Muscle of leg (tissue), 16 donors: Measurements from ENCODE around the gene CUL7. TPM values are rescaled to one million over a fixed set of nuclear protein-coding genes. Genes with fewer than 3 reads are reported as not detected.
A peak's percentile ranks its signal among the peaks of the same experiment; 100 is the strongest.

Source experiments
- DNase-seq: peaks from one replicate; pipeline ENCODE4 v3.0.0; 2013
- H3K27ac ChIP-seq: one replicate; pipeline ENCODE4 v1.5.1; 2013; ENCODE audit warnings: mild to moderate bottlenecking, low read length, control low read depth
- H3K27me3 ChIP-seq: one replicate; pipeline ENCODE4 v1.6.1; 2013; ENCODE audit warnings: low read length; ENCODE audit not compliant: control insufficient read depth, insufficient read depth
- H3K36me3 ChIP-seq: one replicate; pipeline ENCODE4 v1.6.1; 2013; ENCODE audit warnings: low read length; ENCODE audit not compliant: control insufficient read depth, insufficient read depth
- H3K4me1 ChIP-seq: one replicate; pipeline ENCODE4 v1.6.1; 2013; ENCODE audit warnings: low read length; ENCODE audit not compliant: control insufficient read depth, insufficient read depth
- H3K4me3 ChIP-seq: one replicate; pipeline ENCODE4 v1.5.1; 2013; ENCODE audit warnings: low read length, control low read depth
- H3K9me3 ChIP-seq: replicated peaks from 2 replicates; pipeline ENCODE4 v1.6.1; 2013; ENCODE audit warnings: low read depth, low read length; ENCODE audit not compliant: control insufficient read depth
- WGBS: methylation state at CpG from one replicate; pipeline ENCODE4 v1.1.5; 2013; ENCODE audit warnings: missing lambda C conversion rate; ENCODE audit not compliant: insufficient coverage; 5-methylcytosine and 5-hydroxymethylcytosine counted together
- long read RNA-seq, 11 donors: transcript quantifications; one replicate each; lab custom pipeline, GENCODE V29; 2026
- polyA plus RNA-seq, 8 donors: library from polyadenylated mRNA; unstranded; fragments of 120-200 nt; gene quantifications; one replicate each; pipeline versions ENCODE4 v1.2.1 to v1.2.3, GENCODE V29; 2013; ENCODE audit warnings: inconsistent platforms in 1 of 8, low replicate concordance in 1 of 8; ENCODE audit not compliant: insufficient read length in 8 of 8, insufficient read depth in 1 of 8
- total RNA-seq: library from RNA; stranded (reverse); fragments of 120-200 nt; gene quantifications from one replicate; pipeline ENCODE4 v1.2.4, GENCODE V29; 2013

Gene CUL7
- total RNA-seq (36.8 TPM), polyA plus RNA-seq (10 to 100 TPM; 35.7 to 49.2 (median 41.6) TPM)
- long read RNA-seq, donor 1, result 0 reads
- long read RNA-seq, donor 2, result 0 reads
- long read RNA-seq, donor 3, full-length matches to known transcripts, result 4 of 53 reads
- long read RNA-seq, donor 3, partial matches to known transcripts, result 43 of 53 reads
- long read RNA-seq, donor 3, other reads (novel, unspliced or antisense), result 6 of 53 reads
- long read RNA-seq, donor 4, full-length matches to known transcripts, result 1 of 1 reads
- long read RNA-seq, donor 4, partial matches to known transcripts, result 0 of 1 reads
- long read RNA-seq, donor 4, other reads (novel, unspliced or antisense), result 0 of 1 reads
- long read RNA-seq, donor 5, full-length matches to known transcripts, result 5 of 18 reads
- long read RNA-seq, donor 5, partial matches to known transcripts, result 13 of 18 reads
- long read RNA-seq, donor 5, other reads (novel, unspliced or antisense), result 0 of 18 reads
- long read RNA-seq, donor 6, full-length matches to known transcripts, result 2 of 2 reads
- long read RNA-seq, donor 6, partial matches to known transcripts, result 0 of 2 reads
- long read RNA-seq, donor 6, other reads (novel, unspliced or antisense), result 0 of 2 reads
- long read RNA-seq, donor 7, result 0 reads
- long read RNA-seq, donor 8, result 0 reads
- long read RNA-seq, donor 9, partial matches to known transcripts, result 6 of 6 reads
- long read RNA-seq, donor 9, other reads (novel, unspliced or antisense), result 0 of 6 reads
- long read RNA-seq, donor 10, full-length matches to known transcripts, result 2 of 7 reads
- long read RNA-seq, donor 10, partial matches to known transcripts, result 5 of 7 reads
- long read RNA-seq, donor 10, other reads (novel, unspliced or antisense), result 0 of 7 reads
- long read RNA-seq, donor 11, full-length matches to known transcripts, result 1 of 9 reads
- long read RNA-seq, donor 11, partial matches to known transcripts, result 8 of 9 reads
- long read RNA-seq, donor 11, other reads (novel, unspliced or antisense), result 0 of 9 reads

DNA sequence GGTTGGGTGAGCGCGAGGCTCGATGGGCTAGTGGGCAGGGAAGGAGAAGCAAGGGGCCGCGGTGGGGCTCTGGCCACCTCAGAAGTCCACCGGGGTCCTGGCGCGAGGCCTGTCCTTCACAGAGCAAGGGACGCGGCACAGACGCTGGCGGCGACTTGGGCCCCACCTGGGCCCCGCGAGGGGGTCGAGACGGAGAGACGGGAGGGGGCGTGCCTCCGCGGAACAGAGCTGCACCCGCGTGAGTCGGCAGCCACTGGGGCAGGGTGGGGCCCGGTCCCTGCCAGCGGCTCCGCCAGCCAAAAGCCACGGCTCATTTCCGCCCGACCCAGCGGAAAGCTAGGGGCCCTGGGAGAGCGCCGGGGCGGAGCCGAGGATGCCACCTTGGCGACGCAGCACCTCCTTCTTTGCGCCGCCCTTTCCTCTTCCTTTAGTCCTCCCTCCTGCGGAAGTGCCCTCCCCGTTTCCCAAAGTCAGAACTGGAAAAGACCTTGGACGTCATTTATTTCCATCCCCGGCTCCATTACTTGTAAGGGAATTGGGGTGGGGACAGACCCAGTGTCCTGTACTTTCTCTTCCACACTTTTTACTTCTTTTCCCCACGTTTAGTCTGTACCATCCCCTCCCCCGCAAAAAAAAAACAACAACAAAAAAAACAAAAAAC, at the start of gene CUL7:
TSS of gene CUL7 (minus strand) at position 307 of the 661 bp plus-strand sequence. CDS start 1,063 bp downstream, outside the sequence.
- WGBS, result under 1% methylated on average over 39 of the region's 45 CpGs
- DNase-seq, result peak; percentile 99
- peaks cover 68% of the 10 kb centered on the region for H3K36me3 ChIP-seq
- no peaks in the 10 kb centered on the region for H3K27me3 ChIP-seq
- H3K27ac ChIP-seq, result peak within 1 kb of the TSS; percentile 97
- peak within 1 kb of the TSS; percentile 85 for H3K4me3 ChIP-seq
- H3K4me1 ChIP-seq, result peaks cover 41% of the 10 kb centered on the region
- no peaks in the 10 kb centered on the region for H3K9me3 ChIP-seq

DNA sequence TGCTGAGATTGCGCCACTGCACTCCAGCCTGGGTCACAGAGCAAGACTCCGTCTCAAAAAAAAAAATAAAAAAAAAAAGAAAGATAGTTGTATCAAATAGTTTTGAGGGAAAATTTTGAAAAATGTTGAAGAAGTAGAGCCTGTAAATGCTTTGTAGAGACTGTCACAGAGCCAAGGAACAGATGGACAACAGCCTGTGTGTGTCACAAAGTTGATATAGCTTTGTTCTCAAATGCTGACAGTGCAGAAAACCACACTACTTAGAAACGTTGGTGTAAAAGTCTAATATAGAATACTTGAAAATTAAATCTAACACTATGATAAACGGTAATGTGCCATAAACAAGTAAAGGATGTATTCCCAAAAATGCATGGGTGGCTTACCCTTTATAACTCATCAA, 47.8 kb upstream of the CUL7 start:
- Histone ChIP-seq H3K27me3 (no peaks in the 10 kb centered on the region), H3K9me3 (no peaks in the 10 kb centered on the region), H3K4me3 (no peak overlapping the region), H3K27ac (no peak overlapping the region), H3K4me1 (peaks cover 7% of the 10 kb centered on the region), H3K36me3 (no peaks in the 10 kb centered on the region)
- DNase-seq, result no peak
- WGBS, result no CpG with 5 or more reads among the region's 4 CpGs

DNA sequence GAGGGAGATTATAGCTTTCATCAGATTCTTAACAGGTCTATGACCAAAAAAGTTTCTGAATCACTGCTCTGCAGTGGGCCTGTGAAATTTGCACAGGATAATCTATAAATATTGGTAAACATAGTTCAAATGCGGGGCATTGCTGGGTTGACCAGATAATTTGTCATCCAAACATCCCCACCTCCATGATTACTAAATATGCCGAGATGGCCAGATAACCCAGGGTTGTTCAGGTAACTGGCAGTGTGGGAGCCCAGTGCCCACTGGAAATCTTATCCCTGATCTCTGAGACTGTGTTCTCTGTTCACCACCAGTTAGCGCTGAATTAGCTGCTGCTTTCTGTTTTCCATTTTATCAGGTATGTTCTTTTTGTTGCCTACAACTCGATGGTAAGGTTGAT, 43.9 kb upstream of the CUL7 start:
- Histone ChIP-seq H3K4me1 (peaks cover 25% of the 10 kb centered on the region), H3K27me3 (no peaks in the 10 kb centered on the region), H3K9me3 (no peaks in the 10 kb centered on the region), H3K4me3 (no peak overlapping the region), H3K27ac (no peak overlapping the region), H3K36me3 (no peaks in the 10 kb centered on the region)
- 81% methylated on average over 3 of the region's 4 CpGs for WGBS
- DNase-seq, result no peak

DNA sequence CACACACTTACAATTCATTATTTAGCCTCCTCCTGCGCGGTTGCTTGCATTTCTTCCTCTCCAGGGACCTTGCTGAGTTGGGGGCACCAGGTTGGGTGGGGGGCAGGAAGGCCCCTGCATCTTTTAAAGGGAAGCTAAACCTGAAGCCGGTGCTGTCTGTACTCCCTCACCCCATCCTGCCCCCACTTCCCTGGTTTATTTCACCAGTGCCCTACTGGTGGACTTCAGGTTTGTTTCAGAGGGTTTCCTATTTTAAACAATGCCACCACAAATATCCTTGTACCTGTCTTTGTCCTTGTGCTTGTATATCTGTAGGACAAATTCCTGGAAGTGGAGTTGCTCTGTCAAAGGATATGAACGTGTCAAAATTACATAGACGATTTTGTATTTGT, 43.4 kb upstream of the CUL7 start:
- no peaks in the 10 kb centered on the region for H3K27me3 ChIP-seq
- H3K4me1 ChIP-seq, result peaks cover 25% of the 10 kb centered on the region
- H3K9me3 ChIP-seq, result no peaks in the 10 kb centered on the region
- no peak for DNase-seq
- H3K36me3 ChIP-seq, result no peaks in the 10 kb centered on the region
- peak overlapping the region; percentile 29 for H3K27ac ChIP-seq
- no CpG with 5 or more reads among the region's 5 CpGs for WGBS
- H3K4me3 ChIP-seq, result no peak overlapping the region

DNA sequence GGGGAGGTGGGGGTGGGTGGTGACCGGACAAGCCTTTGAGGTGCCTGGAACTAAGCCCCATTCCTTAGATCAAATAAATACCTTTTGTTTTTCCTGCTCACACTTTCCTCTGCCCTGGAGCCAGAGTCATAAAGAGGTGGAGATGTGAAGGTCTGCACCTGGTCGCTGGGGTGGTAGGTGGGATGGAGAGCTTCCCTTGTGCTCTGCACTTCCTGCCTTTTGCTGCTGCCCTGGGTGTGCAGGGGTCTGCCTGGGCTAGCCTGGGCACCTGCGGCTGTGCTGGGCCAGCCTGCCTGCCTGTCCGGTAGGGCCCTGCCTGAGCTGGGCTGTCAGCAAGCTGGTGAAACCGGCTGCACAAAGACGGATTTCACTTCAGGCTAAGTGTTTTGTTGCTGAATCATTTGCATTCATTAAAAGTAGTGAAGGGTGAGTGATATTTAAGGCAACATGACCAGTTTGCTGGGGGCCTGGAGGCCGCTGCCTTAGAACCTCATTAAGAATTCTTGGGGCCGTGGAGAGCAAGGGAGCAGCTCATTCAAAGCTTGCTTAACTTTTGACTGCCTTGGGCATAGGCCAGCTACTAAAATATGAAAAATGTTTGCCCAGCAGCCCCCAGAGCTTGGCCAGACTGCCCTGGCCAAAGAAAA, 42.9 kb upstream of the CUL7 start:
- Histone ChIP-seq H3K27me3 (no peaks in the 10 kb centered on the region), H3K9me3 (no peaks in the 10 kb centered on the region), H3K36me3 (no peaks in the 10 kb centered on the region), H3K4me1 (peaks cover 25% of the 10 kb centered on the region), H3K4me3 (no peak overlapping the region), H3K27ac (peak overlapping the region; percentile 31)
- peak; percentile 22 for DNase-seq
- 60% methylated on average over 7 of the region's 8 CpGs for WGBS

DNA sequence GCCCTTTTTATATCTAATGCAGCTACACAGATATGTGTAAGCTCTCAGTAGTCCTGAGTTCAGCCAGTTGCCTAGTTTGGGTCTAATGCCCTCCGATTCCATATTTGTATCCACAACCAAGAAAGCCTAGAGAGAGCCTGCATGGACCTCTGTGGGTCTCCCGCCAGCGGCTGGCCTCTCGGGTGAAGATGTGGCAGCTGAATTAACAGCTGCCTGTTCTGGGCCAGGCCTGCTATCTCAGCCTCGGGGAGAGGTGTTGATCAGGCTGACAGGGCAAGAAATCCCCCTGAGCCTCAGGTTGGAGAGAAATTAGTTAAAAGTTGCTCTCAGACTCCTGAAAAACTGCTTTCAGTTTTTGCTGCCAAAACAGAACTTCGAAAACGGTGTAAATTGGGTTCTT, 42.3 kb upstream of the CUL7 start:
- 31% methylated on average over 3 of the region's 7 CpGs for WGBS
- Histone ChIP-seq H3K27me3 (no peaks in the 10 kb centered on the region), H3K4me3 (no peak overlapping the region), H3K9me3 (no peaks in the 10 kb centered on the region), H3K27ac (peak overlapping the region; percentile 31), H3K4me1 (peaks cover 28% of the 10 kb centered on the region), H3K36me3 (no peaks in the 10 kb centered on the region)
- peak; percentile 18 for DNase-seq

DNA sequence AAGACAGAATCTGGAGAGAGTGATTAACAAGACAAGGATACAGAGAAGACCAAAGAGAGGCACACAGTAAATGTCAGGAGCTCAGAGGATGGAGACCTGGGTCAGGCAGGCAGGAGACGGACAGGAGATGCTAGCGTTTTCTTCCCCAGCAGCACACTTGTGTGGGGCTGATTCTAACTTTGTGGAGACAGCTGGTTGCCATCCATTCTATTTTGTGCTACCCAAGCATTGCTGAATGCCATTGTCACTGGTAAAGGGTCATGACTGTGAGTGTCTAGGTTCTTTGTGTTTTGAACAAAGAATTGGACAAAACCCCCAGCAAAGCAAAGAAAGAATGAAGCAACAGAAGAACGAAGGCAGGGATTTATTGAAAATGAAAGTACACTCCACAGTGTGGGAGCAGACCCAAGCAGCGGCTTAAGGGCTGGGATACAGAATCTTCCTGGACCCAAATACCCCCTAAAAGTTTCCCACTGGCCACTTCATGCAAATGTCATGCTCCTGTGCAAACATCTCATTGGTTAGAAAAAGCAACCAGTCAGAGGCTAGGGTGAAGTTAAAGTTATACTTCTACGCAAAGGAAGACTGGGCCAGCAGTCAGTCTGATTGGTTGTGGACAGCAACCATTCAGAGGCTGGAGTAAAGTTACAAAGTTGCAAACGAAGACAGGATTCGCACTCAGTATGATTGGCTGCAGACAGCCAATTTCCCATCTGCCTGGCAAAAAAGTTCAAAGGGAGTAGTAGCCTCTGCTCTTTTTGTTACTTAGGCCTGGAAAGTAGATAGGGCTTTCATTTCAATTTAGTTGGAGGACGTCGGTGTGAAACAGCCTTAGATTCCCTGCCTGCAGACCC, 40.0 kb upstream of the CUL7 start:
- Histone ChIP-seq H3K9me3 (no peaks in the 10 kb centered on the region), H3K4me1 (peaks cover 50% of the 10 kb centered on the region), H3K4me3 (peak overlapping the region; percentile 11), H3K36me3 (no peaks in the 10 kb centered on the region), H3K27ac (peak overlapping the region; percentile 66), H3K27me3 (no peaks in the 10 kb centered on the region)
- 36% methylated on average over 5 of the region's 9 CpGs for WGBS
- DNase-seq, result peak; percentile 95

DNA sequence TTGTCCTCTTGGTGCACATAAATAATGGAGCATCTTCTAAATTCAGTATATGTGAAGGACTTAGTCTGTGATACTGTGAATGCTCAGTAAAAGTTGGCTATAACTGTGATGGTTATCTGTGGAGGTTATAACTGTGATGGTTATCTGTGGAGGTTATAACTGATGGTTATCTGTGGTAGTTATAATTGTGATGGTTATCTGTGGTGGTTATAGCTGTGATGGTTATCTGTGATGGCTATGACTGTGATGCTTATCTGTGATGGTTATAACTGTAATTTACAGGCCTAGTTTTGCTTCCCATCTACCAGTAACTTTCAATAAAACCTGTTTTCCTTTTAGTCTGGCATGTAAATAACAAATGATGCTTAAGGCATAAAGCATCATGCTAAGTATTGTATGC, 39.0 kb upstream of the CUL7 start:
- Histone ChIP-seq H3K27ac (no peak overlapping the region), H3K27me3 (no peaks in the 10 kb centered on the region), H3K9me3 (no peaks in the 10 kb centered on the region), H3K4me1 (peaks cover 50% of the 10 kb centered on the region), H3K36me3 (no peaks in the 10 kb centered on the region), H3K4me3 (no peak overlapping the region)
- DNase-seq, result no peak

DNA sequence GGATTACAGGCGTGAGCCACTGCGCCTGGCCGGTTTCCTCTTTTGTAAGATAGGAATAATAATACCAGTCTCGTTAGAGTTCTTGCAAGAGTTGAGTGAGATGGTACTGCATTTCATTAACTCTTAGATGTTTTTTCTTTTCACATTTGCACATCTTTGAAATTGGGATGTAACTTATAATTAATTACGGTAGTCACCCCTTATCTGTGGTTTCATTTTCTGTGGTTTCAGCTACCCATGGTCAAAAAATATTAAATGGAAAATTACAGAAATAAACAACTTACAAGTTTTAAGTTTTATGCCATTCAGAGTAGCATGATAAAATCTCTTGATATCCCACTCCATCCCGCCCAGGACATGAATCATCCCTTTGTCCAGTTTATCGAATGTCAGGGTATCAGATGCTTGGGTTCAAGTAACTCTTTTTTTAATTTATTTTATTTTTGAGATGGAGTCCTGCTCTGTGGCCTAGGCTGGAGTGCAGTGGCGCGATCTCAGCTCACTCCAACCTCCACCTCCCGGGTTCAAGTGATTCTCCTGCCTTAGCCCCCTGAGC, 37.9 kb upstream of the CUL7 start:
- H3K27me3 ChIP-seq, result no peaks in the 10 kb centered on the region
- no peak for DNase-seq
- 100% methylated on average over 3 of the region's 10 CpGs for WGBS
- H3K27ac ChIP-seq, result no peak overlapping the region
- no peaks in the 10 kb centered on the region for H3K36me3 ChIP-seq
- no peaks in the 10 kb centered on the region for H3K9me3 ChIP-seq
- peaks cover 44% of the 10 kb centered on the region for H3K4me1 ChIP-seq
- no peak overlapping the region for H3K4me3 ChIP-seq
